Body of pancreas (tissue), 4 donors: Measurements from ENCODE around the gene LRRC47. TPM values are rescaled to one million over a fixed set of nuclear protein-coding genes. Genes with fewer than 3 reads are reported as not detected.

Experiments used
- ATAC-seq: fragments of 150-250 bp; one replicate; pipeline ENCODE4 v1.9.1; 2016
- DNase-seq, 4 donors: peaks; one replicate each; pipeline ENCODE4 v3.0.0-alpha.2; 2019
- H3K27ac ChIP-seq, 4 donors: fragments of 200-600 bp; sonication (generic); 1 replicate in 3 of 4; 2 replicates in 1 of 4; pipeline versions ENCODE4 v1.5.1 to v1.6.1; 2016 to 2019; ENCODE audit warnings: mild to moderate bottlenecking in 1 of 4, mixed read lengths in 1 of 4, moderate library complexity in 1 of 4
- H3K27me3 ChIP-seq, 2 donors: fragments of 200-600 bp; sonication (generic); one replicate each; pipeline ENCODE4 v1.6.0; 2016; ENCODE audit warnings: mild to moderate bottlenecking in 1 of 2
- H3K36me3 ChIP-seq, 2 donors: fragments of 200-600 bp; sonication (generic); replicated peaks in 1 of 2; 2 replicates each; pipeline ENCODE4 v1.5.1; 2016; ENCODE audit warnings: low read depth in 2 of 2; ENCODE audit not compliant: insufficient read depth in 1 of 2
- H3K4me1 ChIP-seq: fragments of 200-600 bp; sonication (generic); one replicate; pipeline ENCODE4 v1.6.0; 2016
- H3K4me3 ChIP-seq, 2 donors: fragments of 200-600 bp; sonication (generic); 1 replicate in 1 of 2; 2 replicates in 1 of 2; pipeline ENCODE4 v1.5.1; 2016 to 2019
- H3K9me3 ChIP-seq, 3 donors: fragments of 200-600 bp; sonication (generic); 1 replicate in 2 of 3; 2 replicates in 1 of 3; pipeline ENCODE4 v1.5.1; 2016
- CTCF ChIP-seq, 7 experiments: fragments of 450-650 bp in 4 of 7; fragments of 200-600 bp in 3 of 7; sonication (generic) in 3 of 7; IDR thresholded peaks; one replicate each; pipeline ENCODE4 v1.5.1; 2016 to 2019; ENCODE audit warnings: antibody characterized with exemption in 7 of 7
- POLR2A ChIP-seq, 3 donors: fragments of 450-650 bp; IDR thresholded peaks; one replicate each; pipeline ENCODE4 v1.6.1; 2016; ENCODE audit warnings: antibody characterized with exemption in 3 of 3, mild to moderate bottlenecking in 2 of 3
- WGBS, 2 donors: methylation state at CpG; one replicate each; pipeline ENCODE4 v1.1.5; 2017; 5-methylcytosine and 5-hydroxymethylcytosine counted together
- intact Hi-C: fragments of 100-400 bp; cut with DNase I; formaldehyde crosslinking; loops from one replicate; pipeline ENCODE4 v1.15.1; 2023
- total RNA-seq, 2 donors: library from RNA; depleted of rRNA; stranded (reverse); fragments of >200 nt; gene quantifications; one replicate each; pipeline ENCODE4 v1.1.0, GENCODE V29; 2016

LRRC47 gene
- total RNA-seq, 2 donors from 2014 or later = 40.0 to 49.4 TPM

DNA sequence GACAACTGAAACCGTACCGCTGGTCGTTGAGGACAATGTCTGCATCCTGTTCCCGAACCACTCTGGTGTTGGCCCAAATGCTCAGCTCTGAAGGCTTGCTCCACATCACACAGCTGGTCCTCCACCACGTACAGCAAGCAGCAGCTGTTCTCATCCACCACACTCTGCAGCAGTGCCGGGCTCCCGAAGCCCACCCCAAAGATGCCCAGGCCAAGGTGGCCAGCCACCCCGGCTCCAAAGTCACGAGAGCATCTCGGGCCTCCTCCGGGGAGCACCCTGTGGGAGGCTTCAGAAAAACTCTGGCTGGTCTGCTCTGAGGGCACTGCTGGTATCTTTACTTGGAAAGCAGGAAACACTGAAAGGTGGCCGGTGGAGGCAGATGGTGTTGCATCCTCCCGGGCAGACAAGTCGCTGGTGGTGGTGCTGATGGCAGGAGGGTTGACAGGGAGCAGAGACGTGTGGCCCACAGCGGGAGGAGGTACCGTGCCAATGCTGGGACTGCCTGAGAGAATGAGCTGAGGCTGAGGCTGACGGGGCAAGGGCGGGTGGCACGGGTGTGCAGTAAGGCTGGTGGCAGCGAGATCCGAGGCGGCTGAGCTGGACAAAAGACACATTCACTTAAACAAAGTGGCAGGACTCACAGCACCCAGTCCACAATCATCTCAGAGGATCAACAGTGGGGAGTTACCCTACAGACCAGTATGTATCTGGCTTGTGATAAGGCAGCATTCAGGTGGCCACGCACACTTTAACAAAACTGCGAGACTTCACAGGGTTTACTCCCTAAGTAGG is 50.5 kb downstream of the LRRC47 start:
- DNase-seq (no peak), ATAC-seq (no peak)
- H3K27ac ChIP-seq = no peak overlapping the region
- no peaks in the 10 kb centered on the region for H3K27me3 ChIP-seq
- H3K9me3 ChIP-seq = no peaks in the 10 kb centered on the region
- TF ChIP-seq POLR2A (IDR thresholded peaks at IDR 0.05) (no peak), CTCF (IDR thresholded peaks at IDR 0.05) (no peak)
- no peak overlapping the region for H3K4me3 ChIP-seq
- intact Hi-C loops = no loop called here
- H3K36me3 ChIP-seq = peaks cover 0 to 3% of the 10 kb centered on the region in 2 donors
- WGBS, 2 donors = 75 to 80% methylated on average over 14 to 23 of the region's 25 CpGs
- H3K4me1 ChIP-seq = peaks cover 31% of the 10 kb centered on the region

GRCh38 chr1:3745071-3745470 is 51.2 kb downstream of the LRRC47 start:
- Histone ChIP-seq H3K36me3 (peaks cover 0 to 3% of the 10 kb centered on the region in 2 donors), H3K27me3 (no peaks in the 10 kb centered on the region), H3K4me1 (peaks cover 31% of the 10 kb centered on the region), H3K4me3 (no peak overlapping the region), H3K9me3 (no peaks in the 10 kb centered on the region), H3K27ac (no peak overlapping the region)
- no peak for ATAC-seq
- intact Hi-C loops = no loop called here
- WGBS, 2 donors = 88 to 94% methylated on average over 12 of the region's 12 CpGs
- no peak for DNase-seq
- no peak for TF ChIP-seq CTCF (IDR thresholded peaks at IDR 0.05)
- no peak for TF ChIP-seq POLR2A (IDR thresholded peaks at IDR 0.05)

GRCh38 chr1:3744646-3745045 is 51.7 kb downstream of the LRRC47 start:
- Histone ChIP-seq H3K9me3 (no peaks in the 10 kb centered on the region), H3K36me3 (peaks cover 0 to 3% of the 10 kb centered on the region in 2 donors), H3K4me3 (no peak overlapping the region), H3K4me1 (peaks cover 31% of the 10 kb centered on the region), H3K27me3 (no peaks in the 10 kb centered on the region), H3K27ac (no peak overlapping the region)
- WGBS, 2 donors = 93 to 97% methylated on average over 2 to 10 of the region's 10 CpGs
- DNase-seq (no peak), ATAC-seq (no peak)
- TF ChIP-seq POLR2A (IDR thresholded peaks at IDR 0.05) = no peak
- no peak for TF ChIP-seq CTCF (IDR thresholded peaks at IDR 0.05)
- intact Hi-C loops = no loop called here

GRCh38 chr1:3743826-3744225 is 52.5 kb downstream of the LRRC47 start:
- Histone ChIP-seq H3K27me3 (no peaks in the 10 kb centered on the region), H3K36me3 (peaks cover 0 to 3% of the 10 kb centered on the region in 2 donors), H3K4me3 (no peak overlapping the region), H3K27ac (no peak overlapping the region), H3K9me3 (no peaks in the 10 kb centered on the region), H3K4me1 (peaks cover 31% of the 10 kb centered on the region)
- 91% methylated on average over 12 of the region's 12 CpGs for WGBS, 2 donors
- intact Hi-C loops = no loop called here
- TF ChIP-seq CTCF (IDR thresholded peaks at IDR 0.05) (no peak), POLR2A (IDR thresholded peaks at IDR 0.05) (no peak)
- ATAC-seq = no peak
- DNase-seq = no peak

GRCh38 chr1:3743421-3743820 is 52.9 kb downstream of the LRRC47 start:
- no peak for TF ChIP-seq POLR2A (IDR thresholded peaks at IDR 0.05)
- no peak for TF ChIP-seq CTCF (IDR thresholded peaks at IDR 0.05)
- DNase-seq (no peak), ATAC-seq (no peak)
- 74 to 86% methylated on average over 4 of the region's 4 CpGs for WGBS, 2 donors
- Histone ChIP-seq H3K27ac (no peak overlapping the region), H3K36me3 (peaks cover 0 to 7% of the 10 kb centered on the region in 2 donors), H3K9me3 (no peaks in the 10 kb centered on the region), H3K27me3 (no peaks in the 10 kb centered on the region), H3K4me3 (no peak overlapping the region), H3K4me1 (peaks cover 31% of the 10 kb centered on the region)
- intact Hi-C loops = no loop called here
